22Rv1 (cell line): ENCODE data around the gene TMEM179.

Experiments
- CTCF ChIP-seq: fragments of 450-650 bp; IDR thresholded peaks from 2 replicates; pipeline ENCODE4 v1.5.1; 2017; ENCODE audit warnings: mild to moderate bottlenecking
- ZFX ChIP-seq: fragments of 450-650 bp; IDR thresholded peaks from 2 replicates; pipeline ENCODE4 v1.6.1; 2017; ENCODE audit warnings: antibody characterized with exemption, borderline replicate concordance

- TF ChIP-seq CTCF (no peak), ZFX (no peak)
Measured at GRCh38 chr14:104591031-104591430, 13.5 kb downstream of the TMEM179 start.
